T-helper 2 cell treated with Interferon-gamma antibody and Interleukin-4, amounts not matched to agents 100 ng/mL and 5 ng/mL, for 36 hours (primary cell): ENCODE measurements around the gene SCYGR3. TPM values are rescaled to one million over a fixed set of nuclear protein-coding genes. Genes with fewer than 3 reads are reported as not detected.

Experiments used
- intact Hi-C: fragments of 100-400 bp; cut with micrococcal nuclease; formaldehyde crosslinking; loops from one replicate; pipeline ENCODE4 v1.15.1; 2023
- total RNA-seq: library from RNA; stranded (reverse); gene quantifications from 2 replicates; pipeline ENCODE4 v1.2.3, GENCODE V29; 2022

Gene SCYGR3
- total RNA-seq, 1 donor from 2014 or later: not detected

- intact Hi-C loops: no loop called here
These were observed 49.6 kb downstream of the SCYGR3 start for GRCh38 chr2:227565080-227565479.

Other genes starting within 250 kb of the SCYGR3 start
- gene TM4SF20, start 235.5 kb downstream of the SCYGR3 start, total RNA-seq: not detected in 2 replicates
- gene SCYGR1, start 226.9 kb downstream of the SCYGR3 start, total RNA-seq: not detected in 2 replicates
- gene AGFG1, start 142.7 kb downstream of the SCYGR3 start, total RNA-seq: 74.5 and 75.0 TPM in 2 replicates
- gene SCYGR2, start 15.9 kb downstream of the SCYGR3 start, total RNA-seq: not detected in 2 replicates
- gene SCYGR4, start 2.7 kb upstream of the SCYGR3 start, total RNA-seq: not detected in 2 replicates
- not detected in 2 replicates for gene SCYGR5, start 52.0 kb upstream of the SCYGR3 start, total RNA-seq
- gene SLC19A3, start 103.2 kb upstream of the SCYGR3 start, total RNA-seq: not detected in 2 replicates
- not detected in 2 replicates for gene SCYGR6, start 109.9 kb upstream of the SCYGR3 start, total RNA-seq
- gene SCYGR7, start 113.5 kb upstream of the SCYGR3 start, total RNA-seq: not detected in 2 replicates
- gene SCYGR8, start 131.1 kb upstream of the SCYGR3 start, total RNA-seq: not detected in 2 replicates
- gene CCL20, start 199.0 kb upstream of the SCYGR3 start, total RNA-seq: not detected in 2 replicates